GM19395 (cell line): Measurements from ENCODE around the gene GFRA1.

ENCODE experiments used
- ATAC-seq: cut with Tn5 transposase; IDR thresholded peaks from one replicate; pipeline ENCODE4 v1.9.1; 2021; ENCODE audit warnings: mild to moderate bottlenecking, moderate library complexity; ENCODE audit not compliant: unreplicated experiment

Gene GFRA1

GRCh38 chr10:116245156-116245555, 27.9 kb downstream of the GFRA1 start:
- no peak for ATAC-seq

GRCh38 chr10:116241642-116242410, 31.2 kb downstream of the GFRA1 start:
- no peak for ATAC-seq

GRCh38 chr10:116241085-116241484, 31.9 kb downstream of the GFRA1 start:
- ATAC-seq = no peak

- ATAC-seq = no peak
Measured at GRCh38 chr10:116240157-116240950, 32.7 kb downstream of the GFRA1 start.

GRCh38 chr10:116239229-116239628, 33.8 kb downstream of the GFRA1 start:
- no peak for ATAC-seq

- no peak for ATAC-seq
Measured at GRCh38 chr10:116237970-116238369, 35.0 kb downstream of the GFRA1 start.

GRCh38 chr10:116237260-116237659, 35.7 kb downstream of the GFRA1 start:
- ATAC-seq = no peak

- no peak for ATAC-seq
Measured at GRCh38 chr10:116233230-116233629, 39.8 kb downstream of the GFRA1 start.

- ATAC-seq = no peak
Measured at GRCh38 chr10:116232613-116233012, 40.4 kb downstream of the GFRA1 start.

- no peak for ATAC-seq
Measured at GRCh38 chr10:116226766-116227165, 46.2 kb downstream of the GFRA1 start.

GRCh38 chr10:116226053-116226452, 47.0 kb downstream of the GFRA1 start:
- ATAC-seq = no peak

- no peak for ATAC-seq
Measured at GRCh38 chr10:116223289-116223688, 49.7 kb downstream of the GFRA1 start.

GRCh38 chr10:116221053-116221452, 52.0 kb downstream of the GFRA1 start:
- no peak for ATAC-seq

GRCh38 chr10:116216676-116217075, 56.3 kb downstream of the GFRA1 start:
- ATAC-seq = no peak

- no peak for ATAC-seq
Measured at GRCh38 chr10:116215651-116216050, 57.4 kb downstream of the GFRA1 start.

GRCh38 chr10:116211682-116212081, 61.3 kb downstream of the GFRA1 start:
- no peak for ATAC-seq

GRCh38 chr10:116210588-116211346, 62.2 kb downstream of the GFRA1 start:
- ATAC-seq = no peak

- ATAC-seq = no peak
Measured at GRCh38 chr10:116209781-116210180, 63.2 kb downstream of the GFRA1 start.

- no peak for ATAC-seq
Measured at GRCh38 chr10:116208956-116209567, 63.9 kb downstream of the GFRA1 start.

GRCh38 chr10:116207690-116208089, 65.3 kb downstream of the GFRA1 start:
- ATAC-seq = no peak

- no peak for ATAC-seq
Measured at GRCh38 chr10:116203661-116204060, 69.3 kb downstream of the GFRA1 start.
